ENCODE data around the gene YAP1.

- TF ChIP-seq ELF4 (IDR thresholded peaks at IDR 0.05) (no peak), TARDBP (IDR thresholded peaks at IDR 0.05) (no peak), FOXM1 (IDR thresholded peaks at IDR 0.05; ENCODE audit: borderline replicate concordance) (no peak), BHLHE40 (IDR thresholded peaks at IDR 0.05; ENCODE audit: borderline replicate concordance) (no peak), FOXA1 (IDR thresholded peaks at IDR 0.05) (no peak), LEF1 (IDR thresholded peaks at IDR 0.05; ENCODE audit: borderline replicate concordance) (no peak), NFRKB (IDR thresholded peaks at IDR 0.05) (no peak), SP1 (IDR thresholded peaks at IDR 0.05) (no peak), PKNOX1 (IDR thresholded peaks at IDR 0.05) (no peak), CTBP1 (IDR thresholded peaks at IDR 0.05; ENCODE audit: borderline replicate concordance) (no peak), HDGF (IDR thresholded peaks at IDR 0.05; ENCODE audit: borderline replicate concordance) (no peak), ZNF384 (IDR thresholded peaks at IDR 0.05) (no peak)
Measured at GRCh38 chr11:102223859-102224258, 113.6 kb downstream of the YAP1 start.
